GM23248 (cell line): ENCODE results near the gene EXOC7. TPM values are rescaled to one million over a fixed set of nuclear protein-coding genes. Genes with fewer than 3 reads are reported as not detected.

ENCODE experiments used
- DNase-seq: peaks from one replicate; pipeline ENCODE4 v3.0.0-alpha.2; 2015
- H2AFZ ChIP-seq: fragments of 200-600 bp; sonication (generic); 2 replicates; pipeline ENCODE4 v1.6.1; 2016; ENCODE audit warnings: antibody characterized with exemption
- H3F3A ChIP-seq: fragments of 200-600 bp; sonication (generic); 2 replicates; pipeline ENCODE4 v1.6.1; 2016; ENCODE audit warnings: mild to moderate bottlenecking, antibody characterized with exemption, mixed run types; ENCODE audit not compliant: insufficient read depth
- H3K27ac ChIP-seq: fragments of 200-600 bp; sonication (generic); 2 replicates; pipeline ENCODE4 v1.5.1; 2016; ENCODE audit warnings: mild to moderate bottlenecking
- H3K27me3 ChIP-seq: fragments of 200-600 bp; sonication (generic); replicated peaks from 2 replicates; pipeline ENCODE4 v1.6.1; 2016; ENCODE audit warnings: mild to moderate bottlenecking; ENCODE audit not compliant: insufficient read depth
- H3K36me3 ChIP-seq: fragments of 200-600 bp; sonication (generic); 2 replicates; pipeline ENCODE4 v1.6.1; 2016; ENCODE audit warnings: low read depth, mild to moderate bottlenecking
- H3K4me1 ChIP-seq: fragments of 200-600 bp; sonication (generic); 2 replicates; pipeline ENCODE4 v1.6.1; 2016; ENCODE audit warnings: mild to moderate bottlenecking; ENCODE audit not compliant: insufficient read depth
- H3K4me2 ChIP-seq: fragments of 200-600 bp; sonication (generic); one replicate; pipeline ENCODE4 v1.6.1; 2016; ENCODE audit warnings: mild to moderate bottlenecking; ENCODE audit not compliant: unreplicated experiment
- H3K4me3 ChIP-seq: fragments of 200-600 bp; sonication (generic); 2 replicates; pipeline ENCODE4 v1.5.1; 2016; ENCODE audit warnings: mild to moderate bottlenecking
- H3K79me2 ChIP-seq: fragments of 200-600 bp; sonication (generic); 2 replicates; pipeline ENCODE4 v1.6.1; 2016; ENCODE audit warnings: mild to moderate bottlenecking; ENCODE audit not compliant: insufficient read depth
- H3K9ac ChIP-seq: fragments of 200-600 bp; sonication (generic); 2 replicates; pipeline ENCODE4 v1.6.1; 2016; ENCODE audit warnings: mild to moderate bottlenecking
- H3K9me2 ChIP-seq: fragments of 200-600 bp; sonication (generic); 2 replicates; pipeline ENCODE4 v1.6.1; 2016; ENCODE audit warnings: mixed run types, mild to moderate bottlenecking, moderate library complexity; ENCODE audit not compliant: insufficient read depth
- H3K9me3 ChIP-seq: fragments of 200-600 bp; sonication (generic); one replicate; pipeline ENCODE4 v1.6.1; 2017; ENCODE audit warnings: low read depth
- H4K20me1 ChIP-seq: fragments of 200-600 bp; sonication (generic); 2 replicates; pipeline ENCODE4 v1.6.0; 2016; ENCODE audit not compliant: insufficient read depth
- EZH2 ChIP-seq: fragments of 200-600 bp; sonication (generic); IDR thresholded peaks from 2 replicates; pipeline ENCODE4 v1.6.1; 2018; ENCODE audit warnings: antibody characterized with exemption, mild to moderate bottlenecking; ENCODE audit not compliant: insufficient read depth, poor library complexity, severe bottlenecking
- EZH2phosphoT487 ChIP-seq: fragments of 200-600 bp; sonication (generic); IDR thresholded peaks from 2 replicates; pipeline ENCODE4 v1.6.1; 2018; ENCODE audit warnings: antibody characterized with exemption, moderate library complexity, mild to moderate bottlenecking, low read depth; ENCODE audit not compliant: insufficient read depth
- WGBS, 2 experiments: methylation state at CpG; one replicate each; pipeline ENCODE4 v1.1.6; 2015 to 2017; ENCODE audit warnings: low lambda C conversion rate in 2 of 2, low coverage in 1 of 2; ENCODE audit errors: missing lambda C conversion rate in 2 of 2; 5-methylcytosine and 5-hydroxymethylcytosine counted together
- in situ Hi-C: fragments of 300-500 bp; cut with MboI; formaldehyde crosslinking; loops from 2 replicates; pipeline ENCODE4 v1.15.0; 2020
- polyA plus RNA-seq: library from polyadenylated mRNA; unstranded; fragments of >200 nt; fragmentation: Nextera tagmentation; extraction: Ambion mirVana; gene quantifications from 2 replicates; pipeline ENCODE4 v1.2.1, GENCODE V29; 2016
- total RNA-seq: library from RNA; depleted of rRNA; stranded (reverse); fragments of >200 nt; shearing (Covaris generic); gene quantifications from 2 replicates; pipeline ENCODE4 v1.2.3, GENCODE V29; 2014

Gene EXOC7
- total and polyA plus RNA-seq, 2 experiments from 2014 or later, result 88.0 to 101 TPM

- H2AFZ ChIP-seq, result no peak overlapping the region
- H3K9me3 ChIP-seq, result no peaks in the 10 kb centered on the region
- H3K9me2 ChIP-seq, result no peaks in the 10 kb centered on the region
- H3K36me3 ChIP-seq, result no peaks in the 10 kb centered on the region
- peaks cover 30% of the 10 kb centered on the region for H3K27me3 ChIP-seq
- in situ Hi-C loops, result no loop called here
- H3F3A ChIP-seq, result no peaks in the 10 kb centered on the region
- 42 to 46% methylated on average over 15 of the region's 15 CpGs for WGBS, 2 experiments
- no peak for DNase-seq
- H4K20me1 ChIP-seq, result no peaks in the 10 kb centered on the region
- no peaks in the 10 kb centered on the region for H3K79me2 ChIP-seq
- H3K4me3 ChIP-seq, result no peak overlapping the region
- TF ChIP-seq EZH2, result peak; percentile 7
- no peak for TF ChIP-seq EZH2phosphoT487
- H3K4me2 ChIP-seq, result no peak overlapping the region
- no peaks in the 10 kb centered on the region for H3K4me1 ChIP-seq
- no peak overlapping the region for H3K27ac ChIP-seq
- H3K9ac ChIP-seq, result no peak overlapping the region
These were observed 35.5 kb upstream of the EXOC7 start for GRCh38 chr17:76138896-76139752.

GRCh38 chr17:76138234-76138895 is 34.8 kb upstream of the EXOC7 start:
- H3K9me2 ChIP-seq, result no peaks in the 10 kb centered on the region
- no peaks in the 10 kb centered on the region for H3K79me2 ChIP-seq
- H4K20me1 ChIP-seq, result no peaks in the 10 kb centered on the region
- H3K36me3 ChIP-seq, result no peaks in the 10 kb centered on the region
- DNase-seq, result no peak
- no peak overlapping the region for H2AFZ ChIP-seq
- no peaks in the 10 kb centered on the region for H3K9me3 ChIP-seq
- H3K27ac ChIP-seq, result no peak overlapping the region
- no peak for TF ChIP-seq EZH2phosphoT487
- in situ Hi-C loops, result no loop called here
- H3K27me3 ChIP-seq, result peaks cover 36% of the 10 kb centered on the region
- WGBS, 2 experiments, result 22 to 35% methylated on average over 17 to 22 of the region's 23 CpGs
- no peaks in the 10 kb centered on the region for H3F3A ChIP-seq
- no peak overlapping the region for H3K4me2 ChIP-seq
- no peaks in the 10 kb centered on the region for H3K4me1 ChIP-seq
- H3K4me3 ChIP-seq, result no peak overlapping the region
- H3K9ac ChIP-seq, result no peak overlapping the region

- H3K9me2 ChIP-seq, result no peaks in the 10 kb centered on the region
- no peak overlapping the region for H3K9ac ChIP-seq
- H3K27ac ChIP-seq, result no peak overlapping the region
- no peak overlapping the region for H2AFZ ChIP-seq
- no peaks in the 10 kb centered on the region for H4K20me1 ChIP-seq
- H3K79me2 ChIP-seq, result no peaks in the 10 kb centered on the region
- no peaks in the 10 kb centered on the region for H3K4me1 ChIP-seq
- WGBS, 2 experiments, result 74 to 75% methylated on average over 47 to 54 of the region's 54 CpGs
- H3F3A ChIP-seq, result no peaks in the 10 kb centered on the region
- H3K36me3 ChIP-seq, result no peaks in the 10 kb centered on the region
- no peak overlapping the region for H3K4me3 ChIP-seq
- H3K4me2 ChIP-seq, result no peak overlapping the region
- in situ Hi-C loops, result no loop called here
- TF ChIP-seq EZH2 (no peak), EZH2phosphoT487 (no peak)
- H3K27me3 ChIP-seq, result peaks cover 37% of the 10 kb centered on the region
- H3K9me3 ChIP-seq, result no peaks in the 10 kb centered on the region
- DNase-seq, result no peak
These were observed 34.0 kb upstream of the EXOC7 start for GRCh38 chr17:76137351-76138233.

GRCh38 chr17:76137001-76137350 is 33.4 kb upstream of the EXOC7 start:
- no peak overlapping the region for H3K27ac ChIP-seq
- no peaks in the 10 kb centered on the region for H3K79me2 ChIP-seq
- WGBS, 2 experiments, result 54 to 71% methylated on average over 7 of the region's 7 CpGs
- H3K9me3 ChIP-seq, result no peaks in the 10 kb centered on the region
- H2AFZ ChIP-seq, result no peak overlapping the region
- no peaks in the 10 kb centered on the region for H3K36me3 ChIP-seq
- no peak overlapping the region for H3K4me3 ChIP-seq
- no peaks in the 10 kb centered on the region for H4K20me1 ChIP-seq
- H3F3A ChIP-seq, result no peaks in the 10 kb centered on the region
- DNase-seq, result no peak
- no peak for TF ChIP-seq EZH2
- no peak for TF ChIP-seq EZH2phosphoT487
- H3K9me2 ChIP-seq, result no peaks in the 10 kb centered on the region
- H3K4me1 ChIP-seq, result no peaks in the 10 kb centered on the region
- no peak overlapping the region for H3K9ac ChIP-seq
- H3K27me3 ChIP-seq, result peaks cover 39% of the 10 kb centered on the region
- H3K4me2 ChIP-seq, result no peak overlapping the region
- in situ Hi-C loops, result no loop called here
